ENCODE measurements around the gene FNDC8. TPM values are rescaled to one million over a fixed set of nuclear protein-coding genes. Genes with fewer than 3 reads are reported as not detected.

Gene FNDC8
- total RNA-seq, 1 experiment from 2014 or later: not detected

DNA sequence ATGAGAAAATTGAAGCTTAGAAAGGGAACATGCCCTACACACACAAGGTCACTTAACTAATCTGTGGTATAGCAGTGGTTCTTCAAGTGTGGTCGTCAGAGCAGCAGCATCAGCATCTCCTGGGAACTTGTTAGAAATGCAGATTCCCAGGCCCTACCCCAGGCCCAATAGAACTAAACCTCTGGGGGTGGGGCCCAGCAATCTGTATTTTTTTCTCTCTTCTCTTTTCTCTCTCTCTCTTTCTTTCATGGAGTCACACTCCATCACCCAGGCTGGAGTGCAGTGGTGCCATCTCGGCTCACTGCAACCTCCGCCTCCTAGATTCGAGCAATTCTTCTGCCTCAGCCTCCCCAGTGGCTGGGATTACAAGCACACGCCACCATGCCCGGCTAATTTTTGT, 16.8 kb downstream of the FNDC8 start:
- H3K9me3 Mint-ChIP-seq (ENCODE audit: low read depth, unreplicated experiment): no peaks in the 10 kb centered on the region
- intact Hi-C loops (cut with micrococcal nuclease; ENCODE audit: unreplicated experiment): no loop called here

DNA sequence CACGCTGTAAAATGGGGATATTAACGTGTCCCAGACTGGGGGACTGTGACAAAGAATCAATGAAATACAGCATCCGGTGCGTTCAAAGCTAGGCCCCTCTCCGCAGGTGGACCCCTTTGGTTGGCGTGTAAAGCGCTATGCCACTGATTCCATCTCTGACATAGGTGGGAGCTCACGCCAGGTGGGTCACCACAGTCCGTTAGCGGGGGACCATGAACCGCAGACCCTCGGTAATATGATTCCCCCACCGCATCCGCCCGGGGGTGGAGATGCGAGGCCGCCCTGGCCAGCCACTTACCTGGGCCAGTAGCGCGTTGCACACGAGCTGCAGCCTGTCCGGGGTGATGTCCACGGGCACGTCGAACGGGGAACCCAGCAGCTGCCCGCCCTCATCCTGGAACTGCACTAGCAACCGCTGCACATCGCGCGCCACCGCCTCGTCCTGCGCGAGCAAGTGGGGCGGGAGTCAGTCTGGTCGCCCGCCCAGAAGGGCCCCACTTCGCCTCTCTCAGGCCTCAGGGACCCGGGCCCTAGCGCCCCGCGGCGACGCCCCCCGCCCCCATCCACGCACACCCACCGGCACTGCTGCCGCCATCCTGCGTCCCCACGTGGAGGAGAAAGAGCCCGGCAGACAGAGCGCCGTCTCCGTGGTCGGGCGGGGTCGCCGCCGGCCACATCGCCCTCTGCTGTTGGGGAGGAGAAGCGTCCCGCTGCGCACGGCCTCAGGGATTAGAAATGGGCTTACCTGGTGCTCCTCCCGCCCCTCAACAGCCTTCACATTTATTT, 20.5 kb downstream of the FNDC8 start, which contains the start of gene NLE1:
TSS of gene NLE1 (minus strand) at position 623 of the 786 bp plus-strand sequence. CDS start at position 595, 28 bp downstream.
- Mint-ChIP-seq H3K36me3 (ENCODE audit: insufficient read depth, unreplicated experiment) (peaks cover 22% of the 10 kb centered on the region), H3K9me3 (ENCODE audit: low read depth, unreplicated experiment) (no peaks in the 10 kb centered on the region), H3K4me3 (ENCODE audit: low read depth, unreplicated experiment) (peak within 1 kb of the TSS; percentile 69), H3K4me1 (ENCODE audit: low read depth, unreplicated experiment) (no peaks in the 10 kb centered on the region), H3K27ac (ENCODE audit: unreplicated experiment) (no peak within 1 kb of the TSS), H3K27me3 (ENCODE audit: unreplicated experiment) (peaks cover 19% of the 10 kb centered on the region)
- BruUV-seq (replicated peaks): TSS peak; percentile 58
- CTCF ChIA-PET: interaction anchor here (0.7 kb wide), 1 partner anchor 657 kb away, joined by 4 read pairs; no protein-coding TSS in a partner anchor
- intact Hi-C loops (cut with micrococcal nuclease; ENCODE audit: unreplicated experiment): loop anchor here (5.0 kb wide), 1 partner anchor 100 kb away; the partner anchor contains the start of gene SLFN5
- DNase-seq: peak; percentile 91
- TF ChIP-seq, protein P1, sequence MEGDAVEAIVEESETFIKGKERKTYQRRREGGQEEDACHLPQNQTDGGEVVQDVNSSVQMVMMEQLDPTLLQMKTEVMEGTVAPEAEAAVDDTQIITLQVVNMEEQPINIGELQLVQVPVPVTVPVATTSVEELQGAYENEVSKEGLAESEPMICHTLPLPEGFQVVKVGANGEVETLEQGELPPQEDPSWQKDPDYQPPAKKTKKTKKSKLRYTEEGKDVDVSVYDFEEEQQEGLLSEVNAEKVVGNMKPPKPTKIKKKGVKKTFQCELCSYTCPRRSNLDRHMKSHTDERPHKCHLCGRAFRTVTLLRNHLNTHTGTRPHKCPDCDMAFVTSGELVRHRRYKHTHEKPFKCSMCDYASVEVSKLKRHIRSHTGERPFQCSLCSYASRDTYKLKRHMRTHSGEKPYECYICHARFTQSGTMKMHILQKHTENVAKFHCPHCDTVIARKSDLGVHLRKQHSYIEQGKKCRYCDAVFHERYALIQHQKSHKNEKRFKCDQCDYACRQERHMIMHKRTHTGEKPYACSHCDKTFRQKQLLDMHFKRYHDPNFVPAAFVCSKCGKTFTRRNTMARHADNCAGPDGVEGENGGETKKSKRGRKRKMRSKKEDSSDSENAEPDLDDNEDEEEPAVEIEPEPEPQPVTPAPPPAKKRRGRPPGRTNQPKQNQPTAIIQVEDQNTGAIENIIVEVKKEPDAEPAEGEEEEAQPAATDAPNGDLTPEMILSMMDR (IDR thresholded peaks at IDR 0.05; ENCODE audit: unreplicated experiment): peak; percentile 86

More for the DNA sequence above, 16.8 kb downstream of the FNDC8 start:
- TF ChIP-seq, protein P1 (IDR thresholded peaks at IDR 0.05; ENCODE audit: unreplicated experiment): no peak
- H3K4me3 Mint-ChIP-seq (ENCODE audit: low read depth, unreplicated experiment): no peak overlapping the region
- H3K36me3 Mint-ChIP-seq (ENCODE audit: insufficient read depth, unreplicated experiment): peaks cover 45% of the 10 kb centered on the region
- DNase-seq: no peak
- no TSS peak for BruUV-seq (replicated peaks)
- CTCF ChIA-PET: no interaction called here
- no peaks in the 10 kb centered on the region for H3K4me1 Mint-ChIP-seq (ENCODE audit: low read depth, unreplicated experiment)
- peaks cover 5% of the 10 kb centered on the region for H3K27me3 Mint-ChIP-seq (ENCODE audit: unreplicated experiment)
- H3K27ac Mint-ChIP-seq (ENCODE audit: unreplicated experiment): no peak overlapping the region

- Mint-ChIP-seq H3K36me3 (ENCODE audit: insufficient read depth, unreplicated experiment) (peaks cover 22% of the 10 kb centered on the region), H3K4me1 (ENCODE audit: low read depth, unreplicated experiment) (no peaks in the 10 kb centered on the region), H3K4me3 (ENCODE audit: low read depth, unreplicated experiment) (peak overlapping the region; percentile 69), H3K9me3 (ENCODE audit: low read depth, unreplicated experiment) (no peaks in the 10 kb centered on the region), H3K27me3 (ENCODE audit: unreplicated experiment) (peaks cover 24% of the 10 kb centered on the region), H3K27ac (ENCODE audit: unreplicated experiment) (no peak overlapping the region)
- DNase-seq: no peak
- intact Hi-C loops (cut with micrococcal nuclease; ENCODE audit: unreplicated experiment): loop anchor here (5.0 kb wide), 1 partner anchor 100 kb away; the partner anchor contains the start of gene SLFN5
- CTCF ChIA-PET: no interaction called here
- TF ChIP-seq, protein P1 (IDR thresholded peaks at IDR 0.05; ENCODE audit: unreplicated experiment): no peak
- BruUV-seq (replicated peaks): no TSS peak
These were observed 21.0 kb downstream of the FNDC8 start for GRCh38 chr17:35142467-35142796.

- BruUV-seq (replicated peaks): no TSS peak
- Mint-ChIP-seq H3K9me3 (ENCODE audit: low read depth, unreplicated experiment) (no peaks in the 10 kb centered on the region), H3K4me3 (ENCODE audit: low read depth, unreplicated experiment) (no peak overlapping the region), H3K27ac (ENCODE audit: unreplicated experiment) (no peak overlapping the region), H3K36me3 (ENCODE audit: insufficient read depth, unreplicated experiment) (peaks cover 22% of the 10 kb centered on the region), H3K4me1 (ENCODE audit: low read depth, unreplicated experiment) (no peaks in the 10 kb centered on the region), H3K27me3 (ENCODE audit: unreplicated experiment) (peaks cover 48% of the 10 kb centered on the region)
- no peak for DNase-seq
- CTCF ChIA-PET: no interaction called here
- intact Hi-C loops (cut with micrococcal nuclease; ENCODE audit: unreplicated experiment): loop anchor here (5.0 kb wide), 1 partner anchor 97 kb away; the partner anchor contains the start of gene SLFN5
- TF ChIP-seq, protein P1 (IDR thresholded peaks at IDR 0.05; ENCODE audit: unreplicated experiment): no peak
These were observed 23.4 kb downstream of the FNDC8 start for GRCh38 chr17:35144840-35145239.
